H1 (cell line): Measurements from ENCODE around the gene MAP1B. TPM values are rescaled to one million over a fixed set of nuclear protein-coding genes. Genes with fewer than 3 reads are reported as not detected.

ENCODE experiments used
- CTCF ChIA-PET: fragments of 300-600 bp; sonication (Branson Sonifier 250); formaldehyde crosslinking; loops from one replicate; lab custom pipeline; 2021; ENCODE audit not compliant: partially characterized antibody; lab: Charles Lee
- POLR2A ChIA-PET: fragments of 300-600 bp; sonication (Branson Sonifier 250); formaldehyde crosslinking; loops from one replicate; lab custom pipeline; 2021; ENCODE audit warnings: inconsistent platforms; ENCODE audit not compliant: partially characterized antibody; lab: Charles Lee
- DNase-seq, 2 experiments: peaks; one replicate each; pipeline versions ENCODE4 v3.0.0 to v3.0.0-alpha.2; 2010 to 2022; ENCODE audit warnings: low spot score in 2 of 2, low read depth in 1 of 2, mixed read lengths in 1 of 2
- FAIRE-seq: peaks from 2 replicates; lab custom pipeline; 2011; peaks lifted over from hg19 to GRCh38; lab: Jason Lieb, UNC
- H2AFZ ChIP-seq: 2 replicates; pipeline ENCODE4 v1.8.1; 2012; ENCODE audit warnings: low read length, inconsistent platforms
- H2AK5ac ChIP-seq: 2 replicates; pipeline ENCODE4 v1.6.1; 2013; ENCODE audit warnings: low read depth, low read length
- H2BK120ac ChIP-seq: replicated peaks from 2 replicates; pipeline ENCODE3; 2013; ENCODE audit warnings: low read depth, low read length, inconsistent platforms
- H2BK12ac ChIP-seq: 2 replicates; pipeline ENCODE4 v1.6.1; 2013; ENCODE audit warnings: low read depth, low read length
- H2BK15ac ChIP-seq: 2 replicates; pipeline ENCODE4 v1.6.1; 2013; ENCODE audit warnings: low read length
- H2BK20ac ChIP-seq: 2 replicates; pipeline ENCODE4 v1.6.1; 2013; ENCODE audit warnings: low read length
- H2BK5ac ChIP-seq: 2 replicates; pipeline ENCODE4 v1.6.1; 2013; ENCODE audit warnings: low read depth, low read length
- H3K14ac ChIP-seq: 2 replicates; pipeline ENCODE4 v1.6.1; 2013; ENCODE audit warnings: inconsistent platforms; ENCODE audit not compliant: insufficient read length
- H3K18ac ChIP-seq: 2 replicates; pipeline ENCODE4 v1.6.1; 2013; ENCODE audit warnings: low read length; ENCODE audit errors: extremely low read depth
- H3K23ac ChIP-seq: 2 replicates; pipeline ENCODE4 v1.6.1; 2013; ENCODE audit warnings: inconsistent platforms; ENCODE audit not compliant: insufficient read length
- H3K23me2 ChIP-seq: 2 replicates; pipeline ENCODE4 v1.6.1; 2013; ENCODE audit warnings: low read depth, low read length
- H3K27ac ChIP-seq: 2 replicates; pipeline ENCODE4 v1.6.1; 2011; ENCODE audit warnings: low read depth, low read length, inconsistent platforms
- H3K27me3 ChIP-seq, 4 experiments: replicated peaks in 1 of 4; 1 replicate in 1 of 4; 2 replicates in 3 of 4; pipeline versions ENCODE4 v1.6.1 to v1.8.1; 2011 to 2013; ENCODE audit warnings: low read length in 3 of 4, mild to moderate bottlenecking in 3 of 4, inconsistent platforms in 2 of 4, mixed read lengths in 2 of 4, moderate library complexity in 1 of 4; ENCODE audit not compliant: control insufficient read depth in 3 of 4, insufficient read depth in 3 of 4; ENCODE audit errors: extremely low read depth in 1 of 4
- H3K36me3 ChIP-seq, 4 experiments: 2 replicates each; pipeline versions ENCODE4 v1.6.1 to v1.8.1; 2011 to 2013; ENCODE audit warnings: mild to moderate bottlenecking in 4 of 4, low read length in 3 of 4, moderate library complexity in 2 of 4, control low read depth in 1 of 4, inconsistent platforms in 1 of 4; ENCODE audit not compliant: insufficient read depth in 4 of 4, control insufficient read depth in 2 of 4
- H3K4ac ChIP-seq: replicated peaks from 2 replicates; pipeline ENCODE3; 2013; ENCODE audit warnings: low read length, low read depth, mixed read lengths, inconsistent platforms; ENCODE audit not compliant: insufficient read length
- H3K4me1 ChIP-seq, 4 experiments: replicated peaks in 1 of 4; 1 replicate in 1 of 4; 2 replicates in 3 of 4; pipeline versions ENCODE4 v1.6.1 to v1.8.1; 2011 to 2013; ENCODE audit warnings: low read length in 3 of 4, inconsistent platforms in 2 of 4, mixed read lengths in 1 of 4; ENCODE audit not compliant: insufficient read depth in 4 of 4, control insufficient read depth in 3 of 4
- H3K4me2 ChIP-seq, 2 experiments: 2 replicates each; pipeline versions ENCODE4 v1.6.1 to v1.8.1; 2011 to 2013; ENCODE audit warnings: low read depth in 2 of 2, low read length in 2 of 2, control low read depth in 1 of 2, inconsistent platforms in 1 of 2, mild to moderate bottlenecking in 1 of 2; ENCODE audit not compliant: insufficient read depth in 1 of 2
- H3K4me3 ChIP-seq, 4 experiments: fragments of 200-600, 300-600 bp in 1 of 4; sonication (generic), shearing (Covaris generic), sonication (Bioruptor Twin) in 1 of 4; 2 replicates each; pipeline versions ENCODE4 v1.5.1 to v1.8.1; 2011 to 2016; ENCODE audit warnings: low read length in 4 of 4, low read depth in 3 of 4, control low read depth in 2 of 4, inconsistent platforms in 2 of 4, mild to moderate bottlenecking in 2 of 4, mixed read lengths in 1 of 4, moderate library complexity in 1 of 4; ENCODE audit not compliant: insufficient read depth in 2 of 4; ENCODE audit errors: extremely low read depth in 1 of 4
- H3K56ac ChIP-seq: replicated peaks from 2 replicates; pipeline ENCODE3; 2013; ENCODE audit warnings: low read depth, mild to moderate bottlenecking, mixed read lengths, low read length, inconsistent platforms; ENCODE audit not compliant: insufficient read length
- H3K79me1 ChIP-seq: 2 replicates; pipeline ENCODE4 v1.6.1; 2013; ENCODE audit warnings: low read depth, low read length, control low read depth
- H3K79me2 ChIP-seq, 2 experiments: 2 replicates each; pipeline versions ENCODE4 v1.6.1 to v1.8.1; 2012 to 2013; ENCODE audit warnings: low read length in 2 of 2, mild to moderate bottlenecking in 2 of 2, inconsistent platforms in 1 of 2; ENCODE audit not compliant: insufficient read depth in 2 of 2, control insufficient read depth in 1 of 2
- H3K9ac ChIP-seq, 4 experiments: replicated peaks in 1 of 4; 1 replicate in 1 of 4; 2 replicates in 3 of 4; pipeline versions ENCODE4 v1.6.1 to v1.8.1; 2011 to 2013; ENCODE audit warnings: low read depth in 3 of 4, low read length in 3 of 4, control low read depth in 2 of 4, mild to moderate bottlenecking in 2 of 4, moderate library complexity in 2 of 4, inconsistent platforms in 1 of 4; ENCODE audit errors: extremely low read depth in 1 of 4
- H3K9me3 ChIP-seq, 2 experiments: 2 replicates each; pipeline versions ENCODE4 v1.6.1 to v1.8.1; 2012 to 2013; ENCODE audit warnings: mild to moderate bottlenecking in 2 of 2, moderate library complexity in 2 of 2, control low read depth in 1 of 2, inconsistent platforms in 1 of 2, low read depth in 1 of 2, low read length in 1 of 2, mixed read lengths in 1 of 2; ENCODE audit not compliant: insufficient read depth in 2 of 2
- H4K20me1 ChIP-seq, 2 experiments: replicated peaks in 1 of 2; 2 replicates each; pipeline versions ENCODE3 to v1.8.1; 2011 to 2013; ENCODE audit warnings: inconsistent platforms in 2 of 2, low read length in 2 of 2, mild to moderate bottlenecking in 1 of 2; ENCODE audit not compliant: insufficient read depth in 2 of 2, control insufficient read depth in 1 of 2
- H4K5ac ChIP-seq: 2 replicates; pipeline ENCODE4 v1.6.1; 2013; ENCODE audit warnings: low read length, low read depth, mixed read lengths, inconsistent platforms; ENCODE audit not compliant: insufficient read length
- H4K8ac ChIP-seq: 2 replicates; pipeline ENCODE4 v1.8.0; 2013; ENCODE audit warnings: mild to moderate bottlenecking, moderate library complexity, low read length, inconsistent platforms; ENCODE audit not compliant: insufficient read depth; ENCODE audit errors: extremely low read depth
- H4K91ac ChIP-seq: replicated peaks from 2 replicates; pipeline ENCODE3; 2013; ENCODE audit warnings: low read length, mixed read lengths, inconsistent platforms; ENCODE audit not compliant: insufficient read length
- JUND ChIP-seq: IDR thresholded peaks from 2 replicates; pipeline ENCODE4 v1.6.1; 2011; ENCODE audit warnings: mild to moderate bottlenecking, improper control_type of control experiment, low read length
- NRF1 ChIP-seq: IDR thresholded peaks from 2 replicates; pipeline ENCODE4 v1.6.1; 2011; ENCODE audit warnings: mild to moderate bottlenecking, low read depth, low read length, improper control_type of control experiment
- RNF2 ChIP-seq: fragments of 200-900, 300-1000 bp; sonication (generic); IDR thresholded peaks from 2 replicates; pipeline ENCODE4 v1.7.1; 2016; ENCODE audit warnings: borderline replicate concordance, low read depth, mild to moderate bottlenecking, antibody characterized with exemption, low read length; ENCODE audit not compliant: poor library complexity, severe bottlenecking; ENCODE audit errors: missing control alignments
- SIX5 ChIP-seq: IDR thresholded peaks from 2 replicates; pipeline ENCODE4 v1.6.1; 2011; ENCODE audit warnings: mild to moderate bottlenecking, low read depth, low read length
- WGBS, 2 experiments: shearing (Covaris generic) in 1 of 2; methylation state at CpG; one replicate each; pipeline versions ENCODE4 v1.1.6 to v1.1.7; 2013 to 2015; ENCODE audit warnings: low lambda C conversion rate in 2 of 2, mixed read lengths in 2 of 2, inconsistent platforms in 1 of 2, low coverage in 1 of 2, missing lambda C conversion rate in 1 of 2; ENCODE audit not compliant: insufficient replicate concordance in 2 of 2, insufficient coverage in 1 of 2, insufficient read length in 1 of 2; ENCODE audit errors: extremely low coverage in 1 of 2, missing lambda C conversion rate in 1 of 2; 5-methylcytosine and 5-hydroxymethylcytosine counted together
- polyA plus RNA-seq, 7 experiments: library from polyadenylated mRNA; depleted of rRNA in 3 of 7; stranded (reverse) in 5 of 7; unstranded in 2 of 7; fragments of >200 nt in 5 of 7; fragments of 200-250 nt in 2 of 7; gene quantifications; 1 replicate in 5 of 7; 2 replicates in 1 of 7; 4 replicates in 1 of 7; pipeline versions ENCODE4 v1.2.1 to v1.2.3, GENCODE V29; 2011 to 2013; ENCODE audit warnings: missing spikeins in 2 of 7, mixed read lengths in 2 of 7
- total RNA-seq: library from RNA; stranded (reverse); fragmentation: NEBNext Ultra II Directional; extraction: Animal tissue kit (Norgen Biotek cat#: 25700); gene quantifications from 2 replicates; pipeline ENCODE4 v1.2.1, GENCODE V29; 2021

The MAP1B gene
- total and polyA plus RNA-seq, 2 of the 8 experiments (the other 6 are each of a cell fraction or from before 2014, with no cell fraction given) = 24.5 to 120 TPM

- 76% methylated on average over 1 of the region's 1 CpG; no CpG with 5 or more reads in 1 of the 2 experiments for WGBS, 2 experiments
- no peak overlapping the region for H3K4ac ChIP-seq
These were observed 60.0 kb downstream of the MAP1B start for GRCh38 chr5:72167257-72167656.

More at GRCh38 chr5:72167257-72167656, 60.0 kb downstream of the MAP1B start:
- Histone ChIP-seq H3K4me2 (peak overlapping the region; percentile 44 to 70; a peak in 2 of 4 replicates), H2BK12ac (no peak overlapping the region), H3K36me3 (no peaks in the 10 kb centered on the region), H4K5ac (no peak overlapping the region), H4K8ac (no peak overlapping the region), H4K91ac (no peak overlapping the region), H3K56ac (no peak overlapping the region), H2BK15ac (no peak overlapping the region), H2AK5ac (no peak overlapping the region), H2BK5ac (no peak overlapping the region), H3K4me3 (no peak overlapping the region), H3K18ac (no peak overlapping the region), H3K23me2 (no peaks in the 10 kb centered on the region), H2BK20ac (no peak overlapping the region), H3K27me3 (no peaks in the 10 kb centered on the region), H2AFZ (no peak overlapping the region), H3K9ac (no peak overlapping the region), H3K9me3 (no peaks in the 10 kb centered on the region), H3K27ac (no peak overlapping the region), H3K14ac (no peak overlapping the region), H2BK120ac (no peak overlapping the region), H3K4me1 (peaks cover 2 to 22% (median 18%) of the 10 kb centered on the region in 4 experiments; a peak in 6 of 7 replicates), H4K20me1 (no peaks in the 10 kb centered on the region), H3K79me1 (0 out of 2 replicates have a peak, but pooled peaks cover 4% of the 10 kb centered on the region), H3K23ac (no peak overlapping the region), H3K79me2 (no peaks in the 10 kb centered on the region)
- FAIRE-seq (no peak), DNase-seq (no peak)
- ChIA-PET CTCF (interaction anchor here (0.9 to 2.0 kb wide), 4 partner anchors 11 to 30 kb away, joined by 4 to 7 read pairs (median 5); no protein-coding TSS in a partner anchor), POLR2A (interaction anchor here (1.7 to 2.6 kb wide), 2 partner anchors 12 to 13 kb away, joined by 4 to 12 read pairs; no protein-coding TSS in a partner anchor)
- TF ChIP-seq RNF2 (no peak), SIX5 (no peak), NRF1 (no peak), JUND (no peak)
